ENCODE measurements around the gene LRMDA.
"Not testable (repeated sequence)": the region's sequence is repeated elsewhere in the genome, so short reads cannot be mapped to it uniquely, and the experiment has no call there.

The LRMDA gene

GRCh38 chr10:75512203-75512933 is 80.9 kb downstream of the LRMDA start:
- TF ChIP-seq CTCF (IDR thresholded peaks at IDR 0.05), result no peak
- peak overlapping the region; percentile 41 for H3K4me3 ChIP-seq
- H3K27ac ChIP-seq, result no peak overlapping the region
- DNase-seq (ENCODE audit: low spot score), result no peak

GRCh38 chr10:75513292-75513885 is 82.0 kb downstream of the LRMDA start:
- TF ChIP-seq CTCF (IDR thresholded peaks at IDR 0.05), result no peak
- Histone ChIP-seq H3K27ac (no peak overlapping the region), H3K4me3 (no peak overlapping the region)
- DNase-seq (ENCODE audit: low spot score), result no peak

GRCh38 chr10:75514830-75515229 is 83.4 kb downstream of the LRMDA start:
- DNase-seq (ENCODE audit: low spot score), result no peak
- no peak overlapping the region for H3K4me3 ChIP-seq
- TF ChIP-seq CTCF (IDR thresholded peaks at IDR 0.05), result no peak
- H3K27ac ChIP-seq, result no peak overlapping the region

- H3K4me3 ChIP-seq; DNase-seq (ENCODE audit: low spot score); H3K27ac ChIP-seq: not testable (repeated sequence)
These were observed 84.7 kb downstream of the LRMDA start for GRCh38 chr10:75516154-75516553.

- H3K27ac ChIP-seq; DNase-seq (ENCODE audit: low spot score): not testable (repeated sequence)
These were observed 87.8 kb downstream of the LRMDA start for GRCh38 chr10:75519213-75519612.

GRCh38 chr10:75521194-75521829 is 89.9 kb downstream of the LRMDA start:
- not testable (repeated sequence) for H3K4me3 ChIP-seq; DNase-seq (ENCODE audit: low spot score); H3K27ac ChIP-seq

More at GRCh38 chr10:75519213-75519612, 87.8 kb downstream of the LRMDA start:
- H3K4me3 ChIP-seq, result not testable (repeated sequence)

GRCh38 chr10:75525067-75525466 is 93.6 kb downstream of the LRMDA start:
- Histone ChIP-seq H3K4me3 (no peak overlapping the region), H3K27ac (no peak overlapping the region)
- DNase-seq (ENCODE audit: low spot score), result no peak
- no peak for TF ChIP-seq CTCF (IDR thresholded peaks at IDR 0.05)

GRCh38 chr10:75525646-75526045 is 94.2 kb downstream of the LRMDA start:
- Histone ChIP-seq H3K4me3 (no peak overlapping the region), H3K27ac (no peak overlapping the region)
- TF ChIP-seq CTCF (IDR thresholded peaks at IDR 0.05), result no peak
- DNase-seq (ENCODE audit: low spot score), result no peak

All from coronary artery (tissue), 2 donors.